ENCODE measurements around the gene TMEM63A. TPM values are rescaled to one million over a fixed set of nuclear protein-coding genes. Genes with fewer than 3 reads are reported as not detected.
A peak's percentile ranks its signal among the peaks of the same experiment; 100 is the strongest.

TMEM63A gene
- polyA plus RNA-seq, 3 donors, result 3.0 to 48.0 (median 5.8) TPM

GRCh38 chr1:225814381-225814780 is 67.8 kb downstream of the TMEM63A start:
- Histone ChIP-seq H2AFZ (ENCODE audit: insufficient read depth, low read depth, low read length, poor library complexity, severe bottlenecking) (no peak overlapping the region), H3K27ac (ENCODE audit: low read depth in 1 of 2, low read length in 2 of 2) (peak overlapping the region in 1 of 2 donors; percentile 78), H3K4me2 (replicated peaks; ENCODE audit: extremely low read depth, low read length, poor library complexity, severe bottlenecking) (no peak overlapping the region), H3K9ac (ENCODE audit: insufficient read depth, low read length, poor library complexity, severe bottlenecking) (no peak overlapping the region), H3K79me2 (ENCODE audit: insufficient read depth, low read length) (peaks cover 5% of the 10 kb centered on the region), H3K4me3 (replicated peaks in 1 of 3; ENCODE audit: low read depth in 2 of 3, low read length in 3 of 3) (no peak overlapping the region), H3K9me3 (replicated peaks in 1 of 2; ENCODE audit: control insufficient read depth in 1 of 2, insufficient read depth in 1 of 2, low read length in 2 of 2) (no peaks in the 10 kb centered on the region), H3K27me3 (ENCODE audit: control insufficient read depth in 2 of 2, insufficient read depth in 2 of 2, low read length in 2 of 2) (peaks cover 0 to 3% of the 10 kb centered on the region in 2 donors), H4K20me1 (ENCODE audit: insufficient read depth, low read length) (no peaks in the 10 kb centered on the region), H3K36me3 (replicated peaks in 1 of 2; ENCODE audit: control insufficient read depth in 1 of 2, insufficient read depth in 2 of 2, low read length in 2 of 2) (no peaks in the 10 kb centered on the region), H3K4me1 (ENCODE audit: control insufficient read depth in 1 of 2, insufficient read depth in 2 of 2, low read length in 2 of 2) (peaks cover 43 to 50% of the 10 kb centered on the region in 2 donors)
- no peaks in the 10 kb centered on the region for H3K9me3 Mint-ChIP-seq
- peaks cover 54% of the 10 kb centered on the region for H3K4me1 Mint-ChIP-seq
- intact Hi-C loops (cut with micrococcal nuclease), result no loop called here
- TF ChIP-seq CTCF (IDR thresholded peaks at IDR 0.05), result no peak
- no peak overlapping the region for H3K4me3 Mint-ChIP-seq
- 83% methylated on average over 4 of the region's 7 CpGs for WGBS (ENCODE audit: insufficient coverage)
- no peak for DNase-seq
- H3K27ac Mint-ChIP-seq, result peak overlapping the region in 3 of 7 donors; percentile 18 to 70 (median 30)
- H3K27me3 Mint-ChIP-seq (ENCODE audit: low read depth in 3 of 3), result peaks cover 4 to 14% (median 7%) of the 10 kb centered on the region in 3 donors
- peaks cover 0 to 3% of the 10 kb centered on the region in 2 donors for H3K36me3 Mint-ChIP-seq

- H2AFZ ChIP-seq (ENCODE audit: insufficient read depth, low read depth, low read length, poor library complexity, severe bottlenecking), result peak overlapping the region; percentile 75
- peak overlapping the region; percentile 78 for H3K4me2 ChIP-seq (replicated peaks; ENCODE audit: extremely low read depth, low read length, poor library complexity, severe bottlenecking)
- peak overlapping the region; percentile 28 to 69 (median 33) for H3K4me3 ChIP-seq (replicated peaks in 1 of 3; ENCODE audit: low read depth in 2 of 3, low read length in 3 of 3)
- H4K20me1 ChIP-seq (ENCODE audit: insufficient read depth, low read length), result no peaks in the 10 kb centered on the region
- DNase-seq, result peak; percentile 48 to 68 (median 55)
- no peak for TF ChIP-seq CTCF (IDR thresholded peaks at IDR 0.05)
- peak overlapping the region; percentile 42 for H3K9ac ChIP-seq (ENCODE audit: insufficient read depth, low read length, poor library complexity, severe bottlenecking)
- no peaks in the 10 kb centered on the region for H3K9me3 ChIP-seq (replicated peaks in 1 of 2; ENCODE audit: control insufficient read depth in 1 of 2, insufficient read depth in 1 of 2, low read length in 2 of 2)
- H3K27me3 Mint-ChIP-seq (ENCODE audit: low read depth in 3 of 3), result peaks cover 10 to 14% (median 12%) of the 10 kb centered on the region in 3 donors
- intact Hi-C loops (cut with micrococcal nuclease), result no loop called here
- peaks cover 44 to 51% of the 10 kb centered on the region in 2 donors for H3K4me1 ChIP-seq (ENCODE audit: control insufficient read depth in 1 of 2, insufficient read depth in 2 of 2, low read length in 2 of 2)
- 0% methylated on average over 4 of the region's 10 CpGs for WGBS (ENCODE audit: insufficient coverage)
- H3K4me3 Mint-ChIP-seq, result peak overlapping the region; percentile 66 to 84
- peak overlapping the region; percentile 71 to 78 for H3K27ac ChIP-seq (ENCODE audit: low read depth in 1 of 2, low read length in 2 of 2)
- H3K79me2 ChIP-seq (ENCODE audit: insufficient read depth, low read length), result peaks cover 5% of the 10 kb centered on the region
- no peaks in the 10 kb centered on the region for H3K36me3 ChIP-seq (replicated peaks in 1 of 2; ENCODE audit: control insufficient read depth in 1 of 2, insufficient read depth in 2 of 2, low read length in 2 of 2)
- H3K36me3 Mint-ChIP-seq, result peaks cover 0 to 3% of the 10 kb centered on the region in 2 donors
- peaks cover 55% of the 10 kb centered on the region for H3K4me1 Mint-ChIP-seq
- H3K27me3 ChIP-seq (ENCODE audit: control insufficient read depth in 2 of 2, insufficient read depth in 2 of 2, low read length in 2 of 2), result peaks cover 0 to 3% of the 10 kb centered on the region in 2 donors
- H3K27ac Mint-ChIP-seq, result peak overlapping the region; percentile 70 to 92 (median 84)
- H3K9me3 Mint-ChIP-seq, result no peaks in the 10 kb centered on the region
Observed at GRCh38 chr1:225813214-225813964, 68.8 kb downstream of the TMEM63A start.

Data from CD14-positive monocyte (primary cell).